ENCODE measurements around the gene THSD7A. TPM values are rescaled to one million over a fixed set of nuclear protein-coding genes. Genes with fewer than 3 reads are reported as not detected.

Gene THSD7A
- total and polyA plus RNA-seq, 4 donors, result 0.15 to 2.7 (median 1.9) TPM

DNA sequence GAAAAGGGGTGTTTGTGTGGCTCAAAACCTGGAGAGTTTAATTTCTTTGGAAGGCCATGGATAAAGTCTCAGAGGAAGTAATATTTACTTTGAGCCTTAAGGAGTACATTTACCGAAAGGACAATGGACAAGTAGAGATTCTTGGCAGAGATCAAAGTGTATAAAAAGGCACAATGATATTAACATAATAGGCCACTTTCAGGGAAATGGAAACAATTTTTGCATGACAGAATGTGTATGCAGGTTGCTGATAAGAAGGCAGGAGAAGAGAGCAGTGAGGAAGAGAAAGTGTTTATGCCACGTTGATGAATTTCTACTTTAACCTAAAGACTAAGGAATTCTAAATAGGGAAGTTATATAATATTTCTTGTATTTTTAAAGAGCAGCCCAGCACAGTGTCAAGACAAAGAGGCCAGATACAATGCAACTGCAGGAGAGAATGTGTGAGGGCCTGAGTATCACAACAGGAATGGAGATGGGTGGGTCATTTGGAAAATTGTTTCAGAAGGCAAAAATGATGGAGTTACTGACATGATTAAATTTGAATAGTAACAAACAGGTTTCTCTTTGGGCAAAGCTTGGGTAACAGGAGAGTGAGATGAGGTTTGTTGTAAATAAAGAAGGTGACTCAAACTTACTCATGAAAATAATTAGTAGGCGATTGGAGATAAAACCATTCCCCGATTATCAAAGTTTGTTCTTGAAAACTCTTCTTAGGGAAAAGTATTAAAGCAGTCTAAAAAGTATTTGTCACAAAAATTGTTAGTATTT lies 84.1 kb downstream of the THSD7A start:
- Histone ChIP-seq H3K9me3 (ENCODE audit: control insufficient read depth in 4 of 4, low read length in 3 of 4) (no peaks in the 10 kb centered on the region), H3K4me1 (ENCODE audit: control insufficient read depth in 4 of 4, insufficient read depth in 4 of 4, low read length in 3 of 4) (no peaks in the 10 kb centered on the region), H3K9ac (ENCODE audit: low read depth in 1 of 2, low read length in 2 of 2) (no peak overlapping the region), H3K4me3 (ENCODE audit: low read depth in 1 of 3, low read length in 3 of 3) (no peak overlapping the region), H3K36me3 (ENCODE audit: control insufficient read depth in 4 of 4, insufficient read depth in 3 of 4, low read depth in 1 of 4, low read length in 3 of 4) (no peaks in the 10 kb centered on the region), H3K27ac (ENCODE audit: low read depth in 1 of 2, low read length in 2 of 2) (no peak overlapping the region), H3K27me3 (ENCODE audit: control insufficient read depth in 4 of 4, insufficient read depth in 4 of 4, low read length in 3 of 4) (no peaks in the 10 kb centered on the region)
- DNase-seq (ENCODE audit: low spot score), result no peak
- 90% methylated on average over 4 of the region's 4 CpGs for WGBS
- TF ChIP-seq SP1 (IDR thresholded peaks at IDR 0.05) (no peak), MAX (IDR thresholded peaks at IDR 0.05) (no peak), RAD21 (IDR thresholded peaks at IDR 0.05) (no peak), ATF3 (IDR thresholded peaks at IDR 0.05) (no peak), NR2F2 (IDR thresholded peaks at IDR 0.05) (no peak), REST (IDR thresholded peaks at IDR 0.05) (no peak), ZBTB33 (IDR thresholded peaks at IDR 0.05) (no peak), YY1 (IDR thresholded peaks at IDR 0.05) (no peak), FOXA1 (IDR thresholded peaks at IDR 0.05) (no peak), HNF4G (IDR thresholded peaks at IDR 0.05) (no peak), FOXA2 (IDR thresholded peaks at IDR 0.05) (no peak), JUND (IDR thresholded peaks at IDR 0.05) (no peak), RXRA (IDR thresholded peaks at IDR 0.05) (no peak), HNF4A (conservative IDR thresholded peaks at IDR 0.05) (no peak), GABPA (IDR thresholded peaks at IDR 0.05 in 1 of 2, conservative IDR thresholded peaks at IDR 0.05 in 1 of 2) (no peak), EGR1 (IDR thresholded peaks at IDR 0.05; ENCODE audit: low read depth in 2 of 2) (no peak), TAF1 (conservative IDR thresholded peaks at IDR 0.05) (no peak)
- TF ChIP-seq, protein P1, sequence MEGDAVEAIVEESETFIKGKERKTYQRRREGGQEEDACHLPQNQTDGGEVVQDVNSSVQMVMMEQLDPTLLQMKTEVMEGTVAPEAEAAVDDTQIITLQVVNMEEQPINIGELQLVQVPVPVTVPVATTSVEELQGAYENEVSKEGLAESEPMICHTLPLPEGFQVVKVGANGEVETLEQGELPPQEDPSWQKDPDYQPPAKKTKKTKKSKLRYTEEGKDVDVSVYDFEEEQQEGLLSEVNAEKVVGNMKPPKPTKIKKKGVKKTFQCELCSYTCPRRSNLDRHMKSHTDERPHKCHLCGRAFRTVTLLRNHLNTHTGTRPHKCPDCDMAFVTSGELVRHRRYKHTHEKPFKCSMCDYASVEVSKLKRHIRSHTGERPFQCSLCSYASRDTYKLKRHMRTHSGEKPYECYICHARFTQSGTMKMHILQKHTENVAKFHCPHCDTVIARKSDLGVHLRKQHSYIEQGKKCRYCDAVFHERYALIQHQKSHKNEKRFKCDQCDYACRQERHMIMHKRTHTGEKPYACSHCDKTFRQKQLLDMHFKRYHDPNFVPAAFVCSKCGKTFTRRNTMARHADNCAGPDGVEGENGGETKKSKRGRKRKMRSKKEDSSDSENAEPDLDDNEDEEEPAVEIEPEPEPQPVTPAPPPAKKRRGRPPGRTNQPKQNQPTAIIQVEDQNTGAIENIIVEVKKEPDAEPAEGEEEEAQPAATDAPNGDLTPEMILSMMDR (IDR thresholded peaks at IDR 0.05; ENCODE audit: low read depth, low read length, missing input control), result no peak

Data from liver (tissue), 9 donors.